Suprapubic skin (tissue), 4 donors: ENCODE data around the gene FBXL3.

ENCODE experiments used
- CTCF ChIP-seq, 2 donors: fragments of 200-600 bp in 1 of 2; fragments of 450-650 bp in 1 of 2; sonication (generic) in 1 of 2; IDR thresholded peaks; one replicate each; pipeline ENCODE4 v1.5.1; 2016 to 2019; ENCODE audit warnings: antibody characterized with exemption in 2 of 2, mild to moderate bottlenecking in 1 of 2, moderate library complexity in 1 of 2
- EP300 ChIP-seq: sonication (generic); formaldehyde crosslinking; IDR thresholded peaks from one replicate; pipeline ENCODE4 v1.6.1; 2017; ENCODE audit warnings: antibody characterized with exemption
- POLR2A ChIP-seq, 2 donors: fragments of 450-650 bp; IDR thresholded peaks; one replicate each; pipeline ENCODE4 v1.6.1; 2017; ENCODE audit warnings: antibody characterized with exemption in 2 of 2, mild to moderate bottlenecking in 2 of 2, moderate library complexity in 2 of 2
- POLR2AphosphoS5 ChIP-seq, 3 donors: sonication (generic); formaldehyde crosslinking; IDR thresholded peaks; one replicate each; pipeline ENCODE4 v1.6.1; 2017; ENCODE audit warnings: antibody characterized with exemption in 3 of 3

GRCh38 chr13:76976490-76976889 is 50.5 kb downstream of the FBXL3 start:
- TF ChIP-seq CTCF (IDR thresholded peaks at IDR 0.05): no peak
- no peak for TF ChIP-seq POLR2A (IDR thresholded peaks at IDR 0.05)
- TF ChIP-seq POLR2AphosphoS5 (IDR thresholded peaks at IDR 0.05): no peak
- TF ChIP-seq EP300: no peak
